GM18502 (cell line): ENCODE data around the gene THEMIS.
"Not testable (repeated sequence)": the region's sequence is repeated elsewhere in the genome, so short reads cannot be mapped to it uniquely, and the experiment has no call there.

ENCODE experiments used
- ATAC-seq: cut with Tn5 transposase; IDR thresholded peaks from one replicate; pipeline ENCODE4 v1.9.1; 2021; ENCODE audit warnings: mild to moderate bottlenecking; ENCODE audit not compliant: unreplicated experiment, poor library complexity

The THEMIS gene

GRCh38 chr6:127900935-127901334 lies at the start of gene THEMIS:
TSS of gene THEMIS (minus strand) at chr6:127901058. CDS start at chr6:127900932, 126 bp downstream.
- no peak for ATAC-seq

- ATAC-seq: no peak
These were observed 48.4 kb upstream of the THEMIS start for GRCh38 chr6:127949251-127949650.

GRCh38 chr6:127946388-127946787 lies 45.5 kb upstream of the THEMIS start:
- ATAC-seq: no peak

GRCh38 chr6:127945434-127946097 lies 44.7 kb upstream of the THEMIS start:
- ATAC-seq: no peak

- ATAC-seq: no peak
These were observed 40.4 kb upstream of the THEMIS start for GRCh38 chr6:127941228-127941627.

GRCh38 chr6:127939442-127940066 lies 38.7 kb upstream of the THEMIS start:
- ATAC-seq: no peak

GRCh38 chr6:127938701-127939100 lies 37.8 kb upstream of the THEMIS start:
- no peak for ATAC-seq

GRCh38 chr6:127937747-127938146 lies 36.9 kb upstream of the THEMIS start:
- no peak for ATAC-seq

- no peak for ATAC-seq
These were observed 36.2 kb upstream of the THEMIS start for GRCh38 chr6:127937102-127937501.

GRCh38 chr6:127934956-127935355 lies 34.1 kb upstream of the THEMIS start:
- no peak for ATAC-seq

- no peak for ATAC-seq
These were observed 33.3 kb upstream of the THEMIS start for GRCh38 chr6:127933852-127934840.

- ATAC-seq: no peak
These were observed 32.3 kb upstream of the THEMIS start for GRCh38 chr6:127933137-127933536.

- no peak for ATAC-seq
These were observed 31.9 kb upstream of the THEMIS start for GRCh38 chr6:127932708-127933107.

- not testable (repeated sequence) for ATAC-seq
These were observed 25.6 kb upstream of the THEMIS start for GRCh38 chr6:127926441-127926840.

- ATAC-seq: no peak
These were observed 23.6 kb upstream of the THEMIS start for GRCh38 chr6:127924440-127924839.

GRCh38 chr6:127924031-127924430 lies 23.2 kb upstream of the THEMIS start:
- no peak for ATAC-seq

- no peak for ATAC-seq
These were observed 22.3 kb upstream of the THEMIS start for GRCh38 chr6:127923135-127923534.

- ATAC-seq: no peak
These were observed 21.1 kb upstream of the THEMIS start for GRCh38 chr6:127921982-127922381.

- ATAC-seq: no peak
These were observed 19.9 kb upstream of the THEMIS start for GRCh38 chr6:127920804-127921203.

- no peak for ATAC-seq
These were observed 17.9 kb upstream of the THEMIS start for GRCh38 chr6:127918506-127919427.
